ENCODE results near the gene BMPER.

BMPER gene

GRCh38 chr7:33986951-33987947, 81.9 kb downstream of the BMPER start:
- Histone ChIP-seq H3K4me1 (ENCODE audit: control insufficient read depth, insufficient read depth, low read length, poor library complexity, severe bottlenecking) (peaks cover 26% of the 10 kb centered on the region), H3K36me3 (ENCODE audit: control insufficient read depth, insufficient read depth, low read length) (peaks cover 4% of the 10 kb centered on the region), H3K9me3 (ENCODE audit: control insufficient read depth, low read length) (no peaks in the 10 kb centered on the region), H3K27ac (ENCODE audit: low read depth, low read length, severe bottlenecking) (peak overlapping the region; percentile 84), H3K4me3 (ENCODE audit: extremely low read depth, insufficient read depth, low read length, poor library complexity, severe bottlenecking) (no peak overlapping the region)
- 61 to 75% methylated on average over 5 to 6 of the region's 9 CpGs for WGBS, 2 experiments (ENCODE audit: insufficient coverage in 2 of 2)

- Histone ChIP-seq H3K27ac (ENCODE audit: low read depth, low read length, severe bottlenecking) (no peak overlapping the region), H3K4me1 (ENCODE audit: control insufficient read depth, insufficient read depth, low read length, poor library complexity, severe bottlenecking) (no peaks in the 10 kb centered on the region), H3K9me3 (ENCODE audit: control insufficient read depth, low read length) (no peaks in the 10 kb centered on the region), H3K36me3 (ENCODE audit: control insufficient read depth, insufficient read depth, low read length) (peaks cover 45% of the 10 kb centered on the region), H3K4me3 (ENCODE audit: extremely low read depth, insufficient read depth, low read length, poor library complexity, severe bottlenecking) (no peak overlapping the region)
- 100% methylated on average over 1 of the region's 1 CpG; no CpG with 5 or more reads in 1 of the 2 experiments for WGBS, 2 experiments (ENCODE audit: insufficient coverage in 2 of 2)
Observed at GRCh38 chr7:33996899-33997298, 91.6 kb downstream of the BMPER start.

GRCh38 chr7:33998476-33998875, 93.1 kb downstream of the BMPER start:
- Histone ChIP-seq H3K4me3 (ENCODE audit: extremely low read depth, insufficient read depth, low read length, poor library complexity, severe bottlenecking) (no peak overlapping the region), H3K36me3 (ENCODE audit: control insufficient read depth, insufficient read depth, low read length) (peaks cover 45% of the 10 kb centered on the region), H3K9me3 (ENCODE audit: control insufficient read depth, low read length) (no peaks in the 10 kb centered on the region), H3K27ac (ENCODE audit: low read depth, low read length, severe bottlenecking) (no peak overlapping the region), H3K4me1 (ENCODE audit: control insufficient read depth, insufficient read depth, low read length, poor library complexity, severe bottlenecking) (no peaks in the 10 kb centered on the region)
- WGBS, 2 experiments (ENCODE audit: insufficient coverage in 2 of 2) = 92% methylated on average over 2 to 5 of the region's 6 CpGs

GRCh38 chr7:34011017-34011695, 105.8 kb downstream of the BMPER start:
- no peak overlapping the region for H3K4me3 ChIP-seq (ENCODE audit: extremely low read depth, insufficient read depth, low read length, poor library complexity, severe bottlenecking)
- WGBS, 2 experiments (ENCODE audit: insufficient coverage in 2 of 2) = 100% methylated on average over 1 of the region's 3 CpGs
- H3K36me3 ChIP-seq (ENCODE audit: control insufficient read depth, insufficient read depth, low read length) = peaks cover 22% of the 10 kb centered on the region
- H3K27ac ChIP-seq (ENCODE audit: low read depth, low read length, severe bottlenecking) = no peak overlapping the region
- peaks cover 10% of the 10 kb centered on the region for H3K4me1 ChIP-seq (ENCODE audit: control insufficient read depth, insufficient read depth, low read length, poor library complexity, severe bottlenecking)
- no peaks in the 10 kb centered on the region for H3K9me3 ChIP-seq (ENCODE audit: control insufficient read depth, low read length)

- no peak overlapping the region for H3K4me3 ChIP-seq (ENCODE audit: extremely low read depth, insufficient read depth, low read length, poor library complexity, severe bottlenecking)
- H3K9me3 ChIP-seq (ENCODE audit: control insufficient read depth, low read length) = no peaks in the 10 kb centered on the region
- peaks cover 7% of the 10 kb centered on the region for H3K4me1 ChIP-seq (ENCODE audit: control insufficient read depth, insufficient read depth, low read length, poor library complexity, severe bottlenecking)
- 60 to 63% methylated on average over 1 of the region's 1 CpG for WGBS, 2 experiments (ENCODE audit: insufficient coverage in 2 of 2)
- H3K36me3 ChIP-seq (ENCODE audit: control insufficient read depth, insufficient read depth, low read length) = peaks cover 24% of the 10 kb centered on the region
- H3K27ac ChIP-seq (ENCODE audit: low read depth, low read length, severe bottlenecking) = no peak overlapping the region
Observed at GRCh38 chr7:34011696-34012095, 106.4 kb downstream of the BMPER start.

GRCh38 chr7:34013421-34013820, 108.1 kb downstream of the BMPER start:
- no peak overlapping the region for H3K27ac ChIP-seq (ENCODE audit: low read depth, low read length, severe bottlenecking)
- WGBS, 2 experiments (ENCODE audit: insufficient coverage in 2 of 2) = no CpG with 5 or more reads among the region's 1 CpG
- no peak overlapping the region for H3K4me3 ChIP-seq (ENCODE audit: extremely low read depth, insufficient read depth, low read length, poor library complexity, severe bottlenecking)
- peaks cover 6% of the 10 kb centered on the region for H3K4me1 ChIP-seq (ENCODE audit: control insufficient read depth, insufficient read depth, low read length, poor library complexity, severe bottlenecking)
- H3K36me3 ChIP-seq (ENCODE audit: control insufficient read depth, insufficient read depth, low read length) = peaks cover 30% of the 10 kb centered on the region
- no peaks in the 10 kb centered on the region for H3K9me3 ChIP-seq (ENCODE audit: control insufficient read depth, low read length)

- Histone ChIP-seq H3K36me3 (ENCODE audit: control insufficient read depth, insufficient read depth, low read length) (peaks cover 28% of the 10 kb centered on the region), H3K4me1 (ENCODE audit: control insufficient read depth, insufficient read depth, low read length, poor library complexity, severe bottlenecking) (peaks cover 6% of the 10 kb centered on the region), H3K4me3 (ENCODE audit: extremely low read depth, insufficient read depth, low read length, poor library complexity, severe bottlenecking) (no peak overlapping the region), H3K27ac (ENCODE audit: low read depth, low read length, severe bottlenecking) (no peak overlapping the region), H3K9me3 (ENCODE audit: control insufficient read depth, low read length) (no peaks in the 10 kb centered on the region)
- 98 to 100% methylated on average over 3 to 4 of the region's 4 CpGs for WGBS, 2 experiments (ENCODE audit: insufficient coverage in 2 of 2)
Observed at GRCh38 chr7:34015651-34016050, 110.3 kb downstream of the BMPER start.

GRCh38 chr7:34016876-34017275, 111.5 kb downstream of the BMPER start:
- 87 to 100% methylated on average over 3 of the region's 3 CpGs for WGBS, 2 experiments (ENCODE audit: insufficient coverage in 2 of 2)
- H3K9me3 ChIP-seq (ENCODE audit: control insufficient read depth, low read length) = no peaks in the 10 kb centered on the region

GRCh38 chr7:34019301-34019790, 114.0 kb downstream of the BMPER start:
- Histone ChIP-seq H3K4me3 (ENCODE audit: extremely low read depth, insufficient read depth, low read length, poor library complexity, severe bottlenecking) (no peak overlapping the region), H3K27ac (ENCODE audit: low read depth, low read length, severe bottlenecking) (no peak overlapping the region), H3K9me3 (ENCODE audit: control insufficient read depth, low read length) (no peaks in the 10 kb centered on the region), H3K36me3 (ENCODE audit: control insufficient read depth, insufficient read depth, low read length) (peaks cover 27% of the 10 kb centered on the region), H3K4me1 (ENCODE audit: control insufficient read depth, insufficient read depth, low read length, poor library complexity, severe bottlenecking) (no peaks in the 10 kb centered on the region)
- WGBS, 2 experiments (ENCODE audit: insufficient coverage in 2 of 2) = 92 to 93% methylated on average over 4 to 6 of the region's 7 CpGs

More at GRCh38 chr7:34016876-34017275, 111.5 kb downstream of the BMPER start:
- Histone ChIP-seq H3K4me3 (ENCODE audit: extremely low read depth, insufficient read depth, low read length, poor library complexity, severe bottlenecking) (no peak overlapping the region), H3K27ac (ENCODE audit: low read depth, low read length, severe bottlenecking) (no peak overlapping the region), H3K4me1 (ENCODE audit: control insufficient read depth, insufficient read depth, low read length, poor library complexity, severe bottlenecking) (peaks cover 1% of the 10 kb centered on the region), H3K36me3 (ENCODE audit: control insufficient read depth, insufficient read depth, low read length) (peaks cover 29% of the 10 kb centered on the region)

- Histone ChIP-seq H3K4me1 (ENCODE audit: control insufficient read depth, insufficient read depth, low read length, poor library complexity, severe bottlenecking) (peaks cover 5% of the 10 kb centered on the region), H3K36me3 (ENCODE audit: control insufficient read depth, insufficient read depth, low read length) (peaks cover 8% of the 10 kb centered on the region), H3K9me3 (ENCODE audit: control insufficient read depth, low read length) (no peaks in the 10 kb centered on the region), H3K27ac (ENCODE audit: low read depth, low read length, severe bottlenecking) (no peak overlapping the region), H3K4me3 (ENCODE audit: extremely low read depth, insufficient read depth, low read length, poor library complexity, severe bottlenecking) (no peak overlapping the region)
- WGBS, 2 experiments (ENCODE audit: insufficient coverage in 2 of 2) = 90 to 94% methylated on average over 2 to 3 of the region's 5 CpGs
Observed at GRCh38 chr7:34022626-34023025, 117.3 kb downstream of the BMPER start.
